ENCODE data around the gene SPART. TPM values are rescaled to one million over a fixed set of nuclear protein-coding genes. Genes with fewer than 3 reads are reported as not detected.

SPART gene
- total RNA-seq, 2 donors from 2014 or later = 49.1 to 53.9 TPM

DNA sequence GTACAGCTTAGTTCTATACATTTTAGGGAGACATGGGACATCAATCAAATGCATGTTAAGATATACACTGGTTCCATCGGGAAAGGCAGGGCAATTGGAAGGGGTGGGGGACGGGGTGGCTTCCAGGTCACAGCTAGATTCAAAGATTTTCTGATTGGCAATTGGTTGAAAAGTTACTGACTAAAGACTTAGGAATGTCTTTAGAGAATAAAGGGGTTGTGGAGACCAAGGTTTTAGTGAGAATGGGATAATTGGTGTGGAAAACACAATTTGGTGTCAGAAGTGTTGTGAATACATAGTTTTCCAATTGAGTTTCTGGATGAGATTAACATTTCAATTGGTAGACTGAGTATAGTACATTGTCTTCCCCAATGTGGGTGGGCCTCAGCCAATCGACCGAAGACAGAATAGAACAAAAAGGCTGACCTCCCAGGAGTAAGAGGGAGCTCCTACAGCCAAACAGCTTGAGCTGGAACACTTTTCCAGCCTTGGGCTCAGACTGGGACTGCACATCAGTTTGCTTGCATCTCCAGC, 47.6 kb downstream of the SPART start:
- H3K36me3 Mint-ChIP-seq (ENCODE audit: low read depth) = peaks cover 16% of the 10 kb centered on the region

DNA sequence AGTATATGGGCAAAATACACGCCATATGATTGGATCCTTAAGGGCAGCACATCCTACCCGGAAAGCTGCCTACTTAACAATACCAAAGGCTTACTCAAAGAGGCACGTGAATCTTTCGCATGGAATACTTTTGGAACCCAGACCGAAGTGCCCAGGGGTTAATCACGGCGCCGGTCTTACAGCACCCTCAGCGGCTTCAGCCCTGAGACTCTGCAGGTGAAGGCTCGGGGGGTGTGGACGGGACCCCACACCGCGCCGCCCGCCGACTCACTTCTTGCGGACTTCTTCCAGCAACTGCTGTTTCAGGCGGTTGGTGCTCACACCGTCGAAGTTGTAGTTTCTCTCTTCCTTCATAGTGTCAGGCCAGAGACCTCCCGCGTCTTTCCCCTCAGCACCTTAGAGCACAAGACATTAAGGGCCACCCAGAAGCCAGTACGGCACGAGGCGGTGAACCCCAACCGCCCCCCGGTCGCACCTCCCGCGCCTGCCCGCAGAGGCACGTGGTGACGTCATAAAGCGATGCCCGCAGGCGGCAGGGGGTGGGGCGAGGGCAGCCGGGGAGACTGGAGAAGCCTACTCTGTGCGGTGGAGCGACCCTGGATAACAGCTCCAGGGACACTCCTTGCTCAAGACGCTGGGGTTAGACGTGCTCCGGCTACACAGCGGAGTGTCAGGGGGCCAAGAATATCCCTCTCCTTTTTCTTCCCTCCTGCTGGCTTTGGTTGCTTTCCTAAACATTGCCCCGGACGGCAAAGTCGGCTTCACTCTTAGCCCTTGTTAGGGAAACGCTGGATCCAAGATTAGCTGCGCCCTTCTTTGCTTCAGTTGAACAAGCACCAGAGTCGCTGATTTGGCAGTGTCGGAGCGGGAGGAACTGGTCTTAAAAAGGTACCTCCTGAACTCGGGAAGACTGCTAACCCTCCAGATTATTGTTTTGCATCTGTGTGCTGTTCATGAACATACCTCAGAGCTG, 48.5 kb downstream of the SPART start, which contains the start of gene CCDC169:
CCDC169 (minus strand) TSS at position 449 of the 973 bp plus-strand sequence; CDS start at position 354, 95 bp downstream.
- Histone ChIP-seq H3K36me3 (ENCODE audit: control insufficient read depth, insufficient read depth, low read length) (peaks cover 13% of the 10 kb centered on the region), H3K9me3 (ENCODE audit: control insufficient read depth, low read length) (peaks cover 15% of the 10 kb centered on the region), H3K27me3 (ENCODE audit: control insufficient read depth, insufficient read depth, low read length, poor library complexity, severe bottlenecking) (no peaks in the 10 kb centered on the region), H3K4me3 (ENCODE audit: low read length) (peak within 1 kb of the TSS; percentile 83), H3K27ac (ENCODE audit: low read depth, low read length) (peak within 1 kb of the TSS; percentile 50), H3K4me1 (ENCODE audit: control insufficient read depth, insufficient read depth, low read length) (peaks cover 5% of the 10 kb centered on the region), H3K9ac (ENCODE audit: extremely low read depth, low read length, poor library complexity, severe bottlenecking) (peak within 1 kb of the TSS; percentile 69)
- Mint-ChIP-seq H3K4me1 (peaks cover 26% of the 10 kb centered on the region), H3K9me3 (peaks cover 24% of the 10 kb centered on the region), H3K27me3 (ENCODE audit: insufficient read depth) (no peaks in the 10 kb centered on the region), H3K27ac (peak within 1 kb of the TSS; percentile 98), H3K4me3 (peak within 1 kb of the TSS; percentile 80), H3K36me3 (ENCODE audit: low read depth) (peaks cover 26% of the 10 kb centered on the region)
- DNase-seq = peak; percentile 94
- TF ChIP-seq, protein P1, sequence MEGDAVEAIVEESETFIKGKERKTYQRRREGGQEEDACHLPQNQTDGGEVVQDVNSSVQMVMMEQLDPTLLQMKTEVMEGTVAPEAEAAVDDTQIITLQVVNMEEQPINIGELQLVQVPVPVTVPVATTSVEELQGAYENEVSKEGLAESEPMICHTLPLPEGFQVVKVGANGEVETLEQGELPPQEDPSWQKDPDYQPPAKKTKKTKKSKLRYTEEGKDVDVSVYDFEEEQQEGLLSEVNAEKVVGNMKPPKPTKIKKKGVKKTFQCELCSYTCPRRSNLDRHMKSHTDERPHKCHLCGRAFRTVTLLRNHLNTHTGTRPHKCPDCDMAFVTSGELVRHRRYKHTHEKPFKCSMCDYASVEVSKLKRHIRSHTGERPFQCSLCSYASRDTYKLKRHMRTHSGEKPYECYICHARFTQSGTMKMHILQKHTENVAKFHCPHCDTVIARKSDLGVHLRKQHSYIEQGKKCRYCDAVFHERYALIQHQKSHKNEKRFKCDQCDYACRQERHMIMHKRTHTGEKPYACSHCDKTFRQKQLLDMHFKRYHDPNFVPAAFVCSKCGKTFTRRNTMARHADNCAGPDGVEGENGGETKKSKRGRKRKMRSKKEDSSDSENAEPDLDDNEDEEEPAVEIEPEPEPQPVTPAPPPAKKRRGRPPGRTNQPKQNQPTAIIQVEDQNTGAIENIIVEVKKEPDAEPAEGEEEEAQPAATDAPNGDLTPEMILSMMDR (conservative IDR thresholded peaks at IDR 0.05) = no peak
- WGBS, 2 experiments (ENCODE audit: insufficient coverage in 1 of 2, insufficient read length in 1 of 2) = 11 to 15% methylated on average over 25 to 53 of the region's 53 CpGs

More for the DNA sequence above, 47.6 kb downstream of the SPART start:
- Mint-ChIP-seq H3K4me3 (peak overlapping the region; percentile 80), H3K4me1 (peaks cover 26% of the 10 kb centered on the region), H3K27me3 (ENCODE audit: insufficient read depth) (no peaks in the 10 kb centered on the region), H3K27ac (peak overlapping the region; percentile 98), H3K9me3 (peaks cover 15% of the 10 kb centered on the region)
- Histone ChIP-seq H3K4me3 (ENCODE audit: low read length) (peak overlapping the region; percentile 83), H3K36me3 (ENCODE audit: control insufficient read depth, insufficient read depth, low read length) (peaks cover 14% of the 10 kb centered on the region), H3K27me3 (ENCODE audit: control insufficient read depth, insufficient read depth, low read length, poor library complexity, severe bottlenecking) (no peaks in the 10 kb centered on the region), H3K4me1 (ENCODE audit: control insufficient read depth, insufficient read depth, low read length) (peaks cover 5% of the 10 kb centered on the region), H3K27ac (ENCODE audit: low read depth, low read length) (no peak overlapping the region), H3K9me3 (ENCODE audit: control insufficient read depth, low read length) (peaks cover 10% of the 10 kb centered on the region), H3K9ac (ENCODE audit: extremely low read depth, low read length, poor library complexity, severe bottlenecking) (peak overlapping the region; percentile 69)
- DNase-seq = peak; percentile 78
- 17 to 21% methylated on average over 3 to 4 of the region's 4 CpGs for WGBS, 2 experiments (ENCODE audit: insufficient coverage in 1 of 2, insufficient read length in 1 of 2)
- TF ChIP-seq, protein P1 (conservative IDR thresholded peaks at IDR 0.05) = no peak

DNA sequence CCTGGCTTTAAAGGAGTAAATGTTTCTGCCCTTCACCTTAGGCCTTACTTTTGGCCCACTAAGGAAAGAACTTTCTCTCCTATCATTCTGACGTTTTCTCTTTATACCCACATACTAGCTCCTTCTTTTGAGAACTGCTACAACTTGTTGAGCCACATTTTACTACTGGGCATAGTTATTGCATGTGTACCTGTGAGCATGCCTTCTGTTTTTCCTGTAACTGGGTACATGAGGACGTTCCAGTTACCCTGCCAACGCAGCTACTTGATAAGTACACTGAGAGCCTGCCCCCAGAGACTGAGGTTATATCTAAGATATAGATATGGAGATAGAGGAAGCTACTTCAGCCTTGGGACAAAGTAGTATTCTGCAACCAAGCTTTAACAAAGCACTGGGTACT, 52.1 kb downstream of the SPART start:
- H3K36me3 Mint-ChIP-seq (ENCODE audit: low read depth) = peaks cover 50% of the 10 kb centered on the region
- Histone ChIP-seq H3K9me3 (ENCODE audit: control insufficient read depth, low read length) (peaks cover 37% of the 10 kb centered on the region), H3K4me1 (ENCODE audit: control insufficient read depth, insufficient read depth, low read length) (peaks cover 3% of the 10 kb centered on the region), H3K27me3 (ENCODE audit: control insufficient read depth, insufficient read depth, low read length, poor library complexity, severe bottlenecking) (no peaks in the 10 kb centered on the region), H3K36me3 (ENCODE audit: control insufficient read depth, insufficient read depth, low read length) (peaks cover 6% of the 10 kb centered on the region), H3K4me3 (ENCODE audit: low read length) (no peak overlapping the region), H3K27ac (ENCODE audit: low read depth, low read length) (no peak overlapping the region), H3K9ac (ENCODE audit: extremely low read depth, low read length, poor library complexity, severe bottlenecking) (no peak overlapping the region)
- no peak for DNase-seq
- 96 to 100% methylated on average over 1 to 3 of the region's 3 CpGs for WGBS, 2 experiments (ENCODE audit: insufficient coverage in 1 of 2, insufficient read length in 1 of 2)
- no peak overlapping the region for H3K4me3 Mint-ChIP-seq
- H3K4me1 Mint-ChIP-seq = peaks cover 13% of the 10 kb centered on the region
- H3K9me3 Mint-ChIP-seq = peaks cover 54% of the 10 kb centered on the region
- H3K27me3 Mint-ChIP-seq (ENCODE audit: insufficient read depth) = no peaks in the 10 kb centered on the region
- TF ChIP-seq, protein P1 (conservative IDR thresholded peaks at IDR 0.05) = no peak
- H3K27ac Mint-ChIP-seq = no peak overlapping the region

Measured in endodermal cell (in vitro differentiated cells).